HG03378 (cell line): Measurements from ENCODE around the gene STING1.
"Not testable (repeated sequence)": the region's sequence is repeated elsewhere in the genome, so short reads cannot be mapped to it uniquely, and the experiment has no call there.

Source experiments
- ATAC-seq: cut with Tn5 transposase; IDR thresholded peaks from one replicate; pipeline ENCODE4 v1.9.1; 2021; ENCODE audit warnings: mild to moderate bottlenecking, moderate library complexity; ENCODE audit not compliant: unreplicated experiment

STING1 gene

GRCh38 chr5:139440416-139440815, 42.1 kb downstream of the STING1 start:
- ATAC-seq, result not testable (repeated sequence)

GRCh38 chr5:139439013-139439903, 43.3 kb downstream of the STING1 start, which contains the start of gene DNAJC18:
DNAJC18 (minus strand) TSS chr5:139439525; CDS start chr5:139439445, 80 bp downstream.
- peak; percentile 76 for ATAC-seq

GRCh38 chr5:139438707-139439012, 43.9 kb downstream of the STING1 start:
- no peak for ATAC-seq

- ATAC-seq, result no peak
Measured at GRCh38 chr5:139435676-139436075, 46.9 kb downstream of the STING1 start.

GRCh38 chr5:139431706-139432105, 50.9 kb downstream of the STING1 start:
- no peak for ATAC-seq

GRCh38 chr5:139430015-139430414, 52.5 kb downstream of the STING1 start:
- no peak for ATAC-seq

GRCh38 chr5:139426203-139426885, 56.2 kb downstream of the STING1 start:
- no peak for ATAC-seq
